Transverse colon (tissue), 3 donors: ENCODE measurements around the gene RAB11FIP3.

Source experiments
- CTCF ChIP-seq, 5 experiments: fragments of 200-600 bp in 3 of 5; fragments of 450-650 bp in 2 of 5; sonication (generic) in 3 of 5; IDR thresholded peaks; 1 replicate in 2 of 5; 2 replicates in 3 of 5; pipeline ENCODE4 v1.5.1; 2016 to 2017; ENCODE audit warnings: antibody characterized with exemption in 5 of 5, inconsistent platforms in 3 of 5, mild to moderate bottlenecking in 2 of 5, moderate library complexity in 1 of 5
- EP300 ChIP-seq: sonication (generic); formaldehyde crosslinking; IDR thresholded peaks from one replicate; pipeline ENCODE4 v1.6.1; 2017; ENCODE audit warnings: antibody characterized with exemption, low read depth

- TF ChIP-seq EP300: no peak
- no peak for TF ChIP-seq CTCF (IDR thresholded peaks at IDR 0.05)
These were observed 99.7 kb downstream of the RAB11FIP3 start for GRCh38 chr16:525123-525519.
